Measurements from ENCODE around the gene LHX5.

Gene LHX5

GRCh38 chr12:113479216-113479589 is 7.5 kb upstream of the LHX5 start:
- TF ChIP-seq POLR2A (IDR thresholded peaks at IDR 0.05; ENCODE audit: low read depth, low read length) (no peak), POLR2AphosphoS5 (IDR thresholded peaks at IDR 0.05; ENCODE audit: low read depth, low read length) (no peak), PAX5 (IDR thresholded peaks at IDR 0.05; ENCODE audit: insufficient read depth, low read length, severe bottlenecking) (no peak), SPI1 (IDR thresholded peaks at IDR 0.05; ENCODE audit: low read depth, low read length) (no peak), POU2F2 (IDR thresholded peaks at IDR 0.05; ENCODE audit: low read depth, low read length) (no peak), TAF1 (IDR thresholded peaks at IDR 0.05; ENCODE audit: low read depth, low read length) (no peak)
- DNase-seq (ENCODE audit: insufficient read length, low spot score) (no peak), FAIRE-seq (no peak)

GRCh38 chr12:113478351-113479011 is 6.8 kb upstream of the LHX5 start:
- DNase-seq (ENCODE audit: insufficient read length, low spot score) (no peak), FAIRE-seq (no peak)
- TF ChIP-seq TAF1 (IDR thresholded peaks at IDR 0.05; ENCODE audit: low read depth, low read length) (no peak), POLR2AphosphoS5 (IDR thresholded peaks at IDR 0.05; ENCODE audit: low read depth, low read length) (no peak), SPI1 (IDR thresholded peaks at IDR 0.05; ENCODE audit: low read depth, low read length) (no peak), POU2F2 (IDR thresholded peaks at IDR 0.05; ENCODE audit: low read depth, low read length) (no peak), POLR2A (IDR thresholded peaks at IDR 0.05; ENCODE audit: low read depth, low read length) (no peak), PAX5 (IDR thresholded peaks at IDR 0.05; ENCODE audit: insufficient read depth, low read length, severe bottlenecking) (no peak)

DNA sequence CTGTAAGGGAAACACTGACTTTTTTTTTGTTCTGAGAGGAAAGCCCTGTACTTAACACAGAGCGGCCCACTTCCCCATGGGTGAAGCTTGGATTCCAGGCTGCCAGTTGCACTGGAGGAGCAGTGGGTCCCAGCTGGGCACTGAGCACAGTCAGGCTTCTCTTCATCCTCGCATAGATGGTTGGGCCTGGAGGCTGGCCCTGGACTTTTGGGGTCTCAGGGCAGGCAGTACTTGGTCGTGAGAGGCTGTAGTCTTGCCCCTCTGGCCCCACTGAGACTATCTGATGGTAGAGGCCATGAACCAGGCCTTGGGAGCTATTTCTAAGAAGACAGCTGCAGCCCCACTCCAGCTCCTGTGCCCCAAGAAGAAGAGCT is 6.2 kb upstream of the LHX5 start:
- FAIRE-seq (no peak), DNase-seq (ENCODE audit: insufficient read length, low spot score) (peak; percentile 13)
- no peak for TF ChIP-seq POLR2AphosphoS5 (IDR thresholded peaks at IDR 0.05; ENCODE audit: low read depth, low read length)
- TF ChIP-seq TAF1 (IDR thresholded peaks at IDR 0.05; ENCODE audit: low read depth, low read length) = no peak
- TF ChIP-seq POLR2A (IDR thresholded peaks at IDR 0.05; ENCODE audit: low read depth, low read length) = no peak
- no peak for TF ChIP-seq PAX5 (IDR thresholded peaks at IDR 0.05; ENCODE audit: insufficient read depth, low read length, severe bottlenecking)
- no peak for TF ChIP-seq POU2F2 (IDR thresholded peaks at IDR 0.05; ENCODE audit: low read depth, low read length)
- TF ChIP-seq SPI1 (IDR thresholded peaks at IDR 0.05; ENCODE audit: low read depth, low read length) = no peak

DNA sequence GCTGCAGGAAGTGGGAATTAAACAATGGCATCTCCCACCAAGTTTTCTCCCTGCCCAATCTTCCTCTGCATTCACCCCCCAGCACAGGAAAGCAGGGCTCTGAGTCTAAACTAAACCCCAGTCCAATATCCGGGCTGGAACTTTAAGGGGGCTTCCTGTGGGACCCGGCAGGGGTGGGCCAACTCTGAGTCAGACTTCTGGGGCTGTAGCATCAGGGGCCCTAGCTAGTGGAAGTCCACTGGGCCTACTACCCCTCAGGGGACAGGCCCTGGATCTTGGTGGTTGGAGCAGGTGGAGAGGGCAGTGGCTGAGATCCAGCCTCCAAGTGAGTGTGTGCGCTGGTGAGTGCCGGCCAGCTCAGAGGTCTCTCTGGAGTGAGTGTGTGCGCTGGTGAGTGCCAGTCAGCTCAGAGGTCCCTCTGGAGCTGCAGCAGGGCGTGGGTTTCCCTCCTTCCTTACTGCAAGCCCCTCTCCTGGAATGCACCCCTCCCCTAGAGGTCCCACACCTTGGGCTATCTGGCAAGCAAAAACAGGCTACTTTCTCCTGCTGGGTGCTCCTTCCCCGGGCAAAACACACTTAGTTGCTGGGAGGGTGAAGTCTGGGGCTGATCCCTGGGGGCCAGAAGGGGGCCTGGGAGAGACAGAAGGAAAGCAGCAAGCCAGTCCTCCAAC is 5.6 kb upstream of the LHX5 start:
- TF ChIP-seq TAF1 (IDR thresholded peaks at IDR 0.05; ENCODE audit: low read depth, low read length) (no peak), POLR2AphosphoS5 (IDR thresholded peaks at IDR 0.05; ENCODE audit: low read depth, low read length) (no peak), SPI1 (IDR thresholded peaks at IDR 0.05; ENCODE audit: low read depth, low read length) (no peak), POU2F2 (IDR thresholded peaks at IDR 0.05; ENCODE audit: low read depth, low read length) (no peak), POLR2A (IDR thresholded peaks at IDR 0.05; ENCODE audit: low read depth, low read length) (no peak), PAX5 (IDR thresholded peaks at IDR 0.05; ENCODE audit: insufficient read depth, low read length, severe bottlenecking) (no peak)
- FAIRE-seq = no peak
- no peak for DNase-seq (ENCODE audit: insufficient read length, low spot score)

DNA sequence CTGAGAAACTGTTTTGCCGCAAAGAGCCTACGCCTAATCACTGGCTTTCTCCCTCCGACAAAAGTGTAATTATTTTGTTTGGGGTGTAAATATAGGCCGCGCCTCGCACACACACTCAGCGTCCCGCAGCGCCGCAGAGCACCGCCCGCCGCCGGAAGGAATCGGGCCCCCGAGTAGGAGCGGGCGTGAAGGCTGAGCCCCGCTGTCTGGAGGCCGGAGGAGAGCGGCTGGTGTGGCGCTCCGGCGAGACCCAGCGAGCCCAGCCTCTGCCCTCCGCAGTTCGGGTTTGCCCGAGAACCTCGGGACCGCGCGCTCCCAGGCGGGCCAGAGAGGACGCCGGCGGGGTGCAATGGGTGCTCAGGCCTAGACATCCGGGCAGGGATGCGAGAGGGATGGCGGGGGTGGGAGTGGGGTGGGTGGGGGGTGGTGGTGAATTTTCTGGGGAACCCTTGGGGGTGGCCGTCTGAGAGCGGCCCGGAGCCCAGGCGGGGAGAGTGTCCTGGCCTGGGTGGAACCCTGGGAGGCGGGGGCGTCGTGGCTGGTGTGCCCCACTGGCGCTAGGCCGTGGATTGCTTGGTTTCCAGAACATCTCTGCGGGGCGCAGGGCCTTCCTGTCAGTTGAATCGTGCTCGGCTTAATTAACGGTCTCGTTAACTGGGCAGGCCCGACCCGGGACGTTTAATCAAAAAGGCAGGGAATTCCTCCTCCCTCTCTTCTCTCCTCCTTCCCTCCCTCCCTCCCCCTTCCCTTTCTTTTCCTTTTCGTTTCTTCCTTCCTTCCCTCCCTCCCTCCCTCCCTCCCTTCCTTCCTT is 4.7 kb upstream of the LHX5 start:
- no peak for FAIRE-seq

GRCh38 chr12:113475451-113476175 is 3.9 kb upstream of the LHX5 start:
- FAIRE-seq = no peak
- TF ChIP-seq SPI1 (IDR thresholded peaks at IDR 0.05; ENCODE audit: low read depth, low read length) (no peak), TAF1 (IDR thresholded peaks at IDR 0.05; ENCODE audit: low read depth, low read length) (no peak), POLR2AphosphoS5 (IDR thresholded peaks at IDR 0.05; ENCODE audit: low read depth, low read length) (no peak), POU2F2 (IDR thresholded peaks at IDR 0.05; ENCODE audit: low read depth, low read length) (no peak), POLR2A (IDR thresholded peaks at IDR 0.05; ENCODE audit: low read depth, low read length) (no peak), PAX5 (IDR thresholded peaks at IDR 0.05; ENCODE audit: insufficient read depth, low read length, severe bottlenecking) (no peak)
- peak; percentile 23 for DNase-seq (ENCODE audit: insufficient read length, low spot score)

More for the DNA sequence above, 4.7 kb upstream of the LHX5 start:
- DNase-seq (ENCODE audit: insufficient read length, low spot score) = peak; percentile 22
- TF ChIP-seq TAF1 (IDR thresholded peaks at IDR 0.05; ENCODE audit: low read depth, low read length) (no peak), SPI1 (IDR thresholded peaks at IDR 0.05; ENCODE audit: low read depth, low read length) (no peak), PAX5 (IDR thresholded peaks at IDR 0.05; ENCODE audit: insufficient read depth, low read length, severe bottlenecking) (no peak), POU2F2 (IDR thresholded peaks at IDR 0.05; ENCODE audit: low read depth, low read length) (no peak), POLR2A (IDR thresholded peaks at IDR 0.05; ENCODE audit: low read depth, low read length) (no peak), POLR2AphosphoS5 (IDR thresholded peaks at IDR 0.05; ENCODE audit: low read depth, low read length) (no peak)

DNA sequence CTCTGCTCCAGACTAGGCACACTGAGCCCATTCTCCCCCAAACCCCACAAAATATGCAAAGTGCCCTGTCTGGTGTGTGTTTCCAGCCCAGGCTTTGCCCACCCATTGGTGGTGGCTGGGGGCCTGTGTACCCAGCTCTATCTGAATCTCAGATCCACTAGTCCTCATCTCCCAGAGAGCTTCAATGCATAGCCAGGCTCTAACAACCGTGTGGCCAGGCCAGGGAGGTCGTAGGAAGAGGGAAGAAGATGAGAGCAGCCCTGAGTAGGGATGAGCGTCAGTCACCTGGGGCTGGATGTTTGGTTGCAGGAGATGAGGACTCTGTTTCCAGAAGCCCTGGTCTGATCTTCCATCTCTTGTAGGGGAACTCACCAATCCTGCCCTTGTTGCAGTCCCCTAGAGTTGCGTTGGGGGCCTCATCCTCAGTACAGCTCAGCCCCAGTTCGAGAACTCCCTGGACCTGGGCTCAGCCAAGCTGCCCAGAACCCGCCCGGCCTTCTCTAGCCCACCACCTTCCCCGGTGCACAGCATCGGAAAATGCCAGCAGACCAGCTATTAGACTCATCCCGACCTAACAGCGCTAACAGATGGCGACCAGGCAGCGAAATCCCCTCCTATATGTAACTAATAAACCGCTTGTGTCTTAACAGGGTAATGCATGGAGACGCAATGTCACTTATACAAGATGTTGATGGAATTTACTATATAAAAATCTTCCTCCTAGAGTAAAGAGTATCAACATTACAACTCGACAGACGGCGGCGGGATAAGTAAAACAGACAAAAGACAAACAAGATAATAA is 3.2 kb upstream of the LHX5 start:
- DNase-seq (ENCODE audit: insufficient read length, low spot score) (no peak), FAIRE-seq (no peak)
- TF ChIP-seq POLR2AphosphoS5 (IDR thresholded peaks at IDR 0.05; ENCODE audit: low read depth, low read length) = no peak
- TF ChIP-seq SPI1 (IDR thresholded peaks at IDR 0.05; ENCODE audit: low read depth, low read length) = no peak
- TF ChIP-seq POLR2A (IDR thresholded peaks at IDR 0.05; ENCODE audit: low read depth, low read length) = no peak
- TF ChIP-seq TAF1 (IDR thresholded peaks at IDR 0.05; ENCODE audit: low read depth, low read length) = no peak
- no peak for TF ChIP-seq PAX5 (IDR thresholded peaks at IDR 0.05; ENCODE audit: insufficient read depth, low read length, severe bottlenecking)
- no peak for TF ChIP-seq POU2F2 (IDR thresholded peaks at IDR 0.05; ENCODE audit: low read depth, low read length)

GRCh38 chr12:113473942-113474341 is 2.3 kb upstream of the LHX5 start:
- TF ChIP-seq SPI1 (IDR thresholded peaks at IDR 0.05; ENCODE audit: low read depth, low read length) (no peak), TAF1 (IDR thresholded peaks at IDR 0.05; ENCODE audit: low read depth, low read length) (no peak), POLR2A (IDR thresholded peaks at IDR 0.05; ENCODE audit: low read depth, low read length) (no peak), PAX5 (IDR thresholded peaks at IDR 0.05; ENCODE audit: insufficient read depth, low read length, severe bottlenecking) (no peak), POU2F2 (IDR thresholded peaks at IDR 0.05; ENCODE audit: low read depth, low read length) (no peak), POLR2AphosphoS5 (IDR thresholded peaks at IDR 0.05; ENCODE audit: low read depth, low read length) (no peak)
- FAIRE-seq (no peak), DNase-seq (ENCODE audit: insufficient read length, low spot score) (no peak)

All from GM12891 (cell line).